Ramos (cell line): Measurements from ENCODE around the gene GALNT15.

ENCODE experiments used
- in situ Hi-C: fragments of 300-500 bp; cut with MboI; formaldehyde crosslinking; loops from one replicate; pipeline ENCODE4 v1.14.3; 2022; ENCODE audit warnings: low sequenced_read_pairs; ENCODE audit not compliant: unreplicated experiment

GALNT15 gene

GRCh38 chr3:16174389-16174788 is at the start of gene GALNT15:
GALNT15 (plus strand) TSS chr3:16174680; CDS start chr3:16175152, 472 bp downstream.
- in situ Hi-C loops = no loop called here

- in situ Hi-C loops = no loop called here
Measured at GRCh38 chr3:16126634-16127033, 47.8 kb upstream of the GALNT15 start.

- in situ Hi-C loops = no loop called here
Measured at GRCh38 chr3:16127249-16127648, 47.2 kb upstream of the GALNT15 start.

- in situ Hi-C loops = no loop called here
Measured at GRCh38 chr3:16130066-16130465, 44.4 kb upstream of the GALNT15 start.

GRCh38 chr3:16132190-16132589 is 42.3 kb upstream of the GALNT15 start:
- in situ Hi-C loops = no loop called here

- in situ Hi-C loops = no loop called here
Measured at GRCh38 chr3:16132928-16133327, 41.6 kb upstream of the GALNT15 start.

GRCh38 chr3:16134173-16134928 is 40.1 kb upstream of the GALNT15 start:
- in situ Hi-C loops = no loop called here

GRCh38 chr3:16136055-16136454 is 38.4 kb upstream of the GALNT15 start:
- in situ Hi-C loops = no loop called here

- in situ Hi-C loops = no loop called here
Measured at GRCh38 chr3:16137044-16137443, 37.4 kb upstream of the GALNT15 start.

GRCh38 chr3:16137977-16138376 is 36.5 kb upstream of the GALNT15 start:
- in situ Hi-C loops = no loop called here

GRCh38 chr3:16140116-16140893 is 34.2 kb upstream of the GALNT15 start:
- in situ Hi-C loops = no loop called here

- in situ Hi-C loops = no loop called here
Measured at GRCh38 chr3:16140894-16141285, 33.6 kb upstream of the GALNT15 start.

- in situ Hi-C loops = no loop called here
Measured at GRCh38 chr3:16142350-16143025, 32.0 kb upstream of the GALNT15 start.

- in situ Hi-C loops = no loop called here
Measured at GRCh38 chr3:16143861-16144447, 30.5 kb upstream of the GALNT15 start.

- in situ Hi-C loops = no loop called here
Measured at GRCh38 chr3:16145176-16145575, 29.3 kb upstream of the GALNT15 start.

GRCh38 chr3:16146015-16146730 is 28.3 kb upstream of the GALNT15 start:
- in situ Hi-C loops = no loop called here

- in situ Hi-C loops = no loop called here
Measured at GRCh38 chr3:16147220-16147994, 27.1 kb upstream of the GALNT15 start.

GRCh38 chr3:16148213-16148612 is 26.3 kb upstream of the GALNT15 start:
- in situ Hi-C loops = no loop called here

GRCh38 chr3:16148783-16149182 is 25.7 kb upstream of the GALNT15 start:
- in situ Hi-C loops = no loop called here
